ENCODE measurements around the gene IL18BP. TPM values are rescaled to one million over a fixed set of nuclear protein-coding genes. Genes with fewer than 3 reads are reported as not detected.

The IL18BP gene
- polyA plus RNA-seq, 1 donor (not counting 4 experiments of a cell fraction or from before 2014, with no cell fraction given): 2.9 TPM

- FAIRE-seq: no peak
- no peak for DNase-seq (ENCODE audit: low read depth, low spot score)
- Histone ChIP-seq H3K36me3 (ENCODE audit: control insufficient read depth in 2 of 2, extremely low read depth in 1 of 2, insufficient read depth in 2 of 2, low read length in 2 of 2) (peaks cover 1 to 10% of the 10 kb centered on the region in 2 experiments), H2AFZ (ENCODE audit: control insufficient read depth, low read length) (no peak overlapping the region), H3K9ac (ENCODE audit: control insufficient read depth, extremely low read depth, insufficient read depth, low read length) (no peak overlapping the region), H3K4me2 (ENCODE audit: control insufficient read depth, extremely low read depth, insufficient read depth, low read depth, low read length) (no peak overlapping the region), H3K4me1 (ENCODE audit: control insufficient read depth, extremely low read depth, insufficient read depth, low read length) (peaks cover 5% of the 10 kb centered on the region), H3K9me3 (ENCODE audit: control insufficient read depth, low read depth, low read length) (no peaks in the 10 kb centered on the region), H4K20me1 (ENCODE audit: control insufficient read depth, extremely low read depth, insufficient read depth, low read length) (no peaks in the 10 kb centered on the region), H3K27me3 (ENCODE audit: control insufficient read depth, extremely low read depth, insufficient read depth, low read length) (no peaks in the 10 kb centered on the region), H3K9me1 (ENCODE audit: control insufficient read depth, extremely low read depth, insufficient read depth, low read length) (no peaks in the 10 kb centered on the region), H3K27ac (ENCODE audit: control insufficient read depth, insufficient read depth, low read length) (no peak overlapping the region), H3K79me2 (ENCODE audit: control insufficient read depth, insufficient read depth, low read length) (no peaks in the 10 kb centered on the region), H3K4me3 (ENCODE audit: control insufficient read depth in 2 of 3, extremely low read depth in 1 of 3, insufficient read depth in 2 of 3, low read depth in 1 of 3, low read length in 3 of 3) (no peak overlapping the region)
- TF ChIP-seq EZH2 (IDR thresholded peaks at IDR 0.05; ENCODE audit: low read length) (no peak), CTCF (optimal IDR thresholded peaks at IDR 0.05 in 1 of 3, IDR thresholded peaks at IDR 0.05 in 1 of 3, conservative IDR thresholded peaks at IDR 0.05 in 1 of 3; ENCODE audit: extremely low read depth in 1 of 3, insufficient read depth in 2 of 3, low read length in 3 of 3) (no peak)
- dilution Hi-C loops (cut with MboI; ENCODE audit: extremely low pct_ligation_motif_present, low sequenced_read_pairs): no loop called here
Measured at GRCh38 chr11:71991494-71991893, 7.2 kb upstream of the IL18BP start.

- Histone ChIP-seq H3K9me1 (ENCODE audit: control insufficient read depth, extremely low read depth, insufficient read depth, low read length) (no peaks in the 10 kb centered on the region), H3K27ac (ENCODE audit: control insufficient read depth, insufficient read depth, low read length) (no peak overlapping the region), H4K20me1 (ENCODE audit: control insufficient read depth, extremely low read depth, insufficient read depth, low read length) (no peaks in the 10 kb centered on the region), H3K79me2 (ENCODE audit: control insufficient read depth, insufficient read depth, low read length) (no peaks in the 10 kb centered on the region), H3K36me3 (ENCODE audit: control insufficient read depth in 2 of 2, extremely low read depth in 1 of 2, insufficient read depth in 2 of 2, low read length in 2 of 2) (peaks cover 3 to 10% of the 10 kb centered on the region in 2 experiments), H3K9me3 (ENCODE audit: control insufficient read depth, low read depth, low read length) (no peaks in the 10 kb centered on the region), H2AFZ (ENCODE audit: control insufficient read depth, low read length) (no peak overlapping the region), H3K4me2 (ENCODE audit: control insufficient read depth, extremely low read depth, insufficient read depth, low read depth, low read length) (no peak overlapping the region), H3K4me3 (ENCODE audit: control insufficient read depth in 2 of 3, extremely low read depth in 1 of 3, insufficient read depth in 2 of 3, low read depth in 1 of 3, low read length in 3 of 3) (no peak overlapping the region), H3K4me1 (ENCODE audit: control insufficient read depth, extremely low read depth, insufficient read depth, low read length) (peaks cover 5% of the 10 kb centered on the region), H3K27me3 (ENCODE audit: control insufficient read depth, extremely low read depth, insufficient read depth, low read length) (no peaks in the 10 kb centered on the region), H3K9ac (ENCODE audit: control insufficient read depth, extremely low read depth, insufficient read depth, low read length) (no peak overlapping the region)
- DNase-seq (ENCODE audit: low read depth, low spot score) (no peak), FAIRE-seq (no peak)
- dilution Hi-C loops (cut with MboI; ENCODE audit: extremely low pct_ligation_motif_present, low sequenced_read_pairs): no loop called here
- TF ChIP-seq CTCF (optimal IDR thresholded peaks at IDR 0.05 in 1 of 3, IDR thresholded peaks at IDR 0.05 in 1 of 3, conservative IDR thresholded peaks at IDR 0.05 in 1 of 3; ENCODE audit: extremely low read depth in 1 of 3, insufficient read depth in 2 of 3, low read length in 3 of 3) (no peak), EZH2 (IDR thresholded peaks at IDR 0.05; ENCODE audit: low read length) (no peak)
Measured at GRCh38 chr11:71992136-71992730, 6.5 kb upstream of the IL18BP start.

All from keratinocyte (primary cell).